ENCODE measurements around the gene PCAT6.

DNA sequence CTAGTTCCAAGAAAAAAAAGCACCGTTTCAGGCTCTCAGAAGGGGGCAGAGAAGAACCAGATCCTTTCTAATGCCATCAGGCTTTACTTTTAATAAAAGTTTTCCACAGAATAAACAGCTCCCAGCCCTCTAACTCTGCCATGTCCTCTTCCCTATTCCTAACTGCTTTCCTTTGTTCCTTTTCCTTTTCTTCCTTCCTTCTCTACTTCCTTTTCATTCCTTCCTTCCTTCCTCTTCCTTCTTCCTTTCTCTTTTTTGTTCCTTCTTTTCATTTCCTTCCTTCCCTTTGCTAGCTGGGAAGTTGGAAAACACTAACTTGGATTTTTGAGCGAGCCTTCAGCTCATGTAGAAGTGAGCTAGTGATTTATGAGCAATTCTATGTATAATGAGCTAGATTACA is 48.7 kb upstream of the PCAT6 start:
- TF ChIP-seq POLR2A (IDR thresholded peaks at IDR 0.05): no peak
- TF ChIP-seq, protein P1, sequence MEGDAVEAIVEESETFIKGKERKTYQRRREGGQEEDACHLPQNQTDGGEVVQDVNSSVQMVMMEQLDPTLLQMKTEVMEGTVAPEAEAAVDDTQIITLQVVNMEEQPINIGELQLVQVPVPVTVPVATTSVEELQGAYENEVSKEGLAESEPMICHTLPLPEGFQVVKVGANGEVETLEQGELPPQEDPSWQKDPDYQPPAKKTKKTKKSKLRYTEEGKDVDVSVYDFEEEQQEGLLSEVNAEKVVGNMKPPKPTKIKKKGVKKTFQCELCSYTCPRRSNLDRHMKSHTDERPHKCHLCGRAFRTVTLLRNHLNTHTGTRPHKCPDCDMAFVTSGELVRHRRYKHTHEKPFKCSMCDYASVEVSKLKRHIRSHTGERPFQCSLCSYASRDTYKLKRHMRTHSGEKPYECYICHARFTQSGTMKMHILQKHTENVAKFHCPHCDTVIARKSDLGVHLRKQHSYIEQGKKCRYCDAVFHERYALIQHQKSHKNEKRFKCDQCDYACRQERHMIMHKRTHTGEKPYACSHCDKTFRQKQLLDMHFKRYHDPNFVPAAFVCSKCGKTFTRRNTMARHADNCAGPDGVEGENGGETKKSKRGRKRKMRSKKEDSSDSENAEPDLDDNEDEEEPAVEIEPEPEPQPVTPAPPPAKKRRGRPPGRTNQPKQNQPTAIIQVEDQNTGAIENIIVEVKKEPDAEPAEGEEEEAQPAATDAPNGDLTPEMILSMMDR (IDR thresholded peaks at IDR 0.05): no peak
